HG02981 (cell line): ENCODE results near the gene PCK1.

Experiments
- ATAC-seq: cut with Tn5 transposase; IDR thresholded peaks from one replicate; pipeline ENCODE4 v1.9.1; 2021; ENCODE audit warnings: mild to moderate bottlenecking, moderate library complexity; ENCODE audit not compliant: unreplicated experiment

Gene PCK1

DNA sequence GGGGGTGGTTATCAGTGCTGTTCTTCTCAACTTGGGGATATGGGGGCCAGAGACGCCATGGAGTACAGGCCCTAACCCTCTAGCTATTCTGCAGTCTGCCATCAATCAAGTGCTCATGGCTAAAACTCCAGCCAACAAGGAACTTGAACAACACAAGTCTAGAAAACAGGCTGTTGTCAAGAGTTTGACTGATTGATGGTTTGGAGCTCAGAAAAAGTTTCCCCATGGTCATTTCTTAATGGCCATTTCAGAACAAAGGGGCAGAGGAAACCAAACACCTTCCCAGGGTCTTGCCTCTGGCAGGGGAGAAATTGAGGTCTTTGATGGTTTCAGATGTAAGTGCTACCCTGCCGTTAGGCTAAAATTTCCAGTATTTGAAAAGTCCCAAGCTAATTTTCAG is 15.1 kb downstream of the PCK1 start:
- ATAC-seq: no peak

DNA sequence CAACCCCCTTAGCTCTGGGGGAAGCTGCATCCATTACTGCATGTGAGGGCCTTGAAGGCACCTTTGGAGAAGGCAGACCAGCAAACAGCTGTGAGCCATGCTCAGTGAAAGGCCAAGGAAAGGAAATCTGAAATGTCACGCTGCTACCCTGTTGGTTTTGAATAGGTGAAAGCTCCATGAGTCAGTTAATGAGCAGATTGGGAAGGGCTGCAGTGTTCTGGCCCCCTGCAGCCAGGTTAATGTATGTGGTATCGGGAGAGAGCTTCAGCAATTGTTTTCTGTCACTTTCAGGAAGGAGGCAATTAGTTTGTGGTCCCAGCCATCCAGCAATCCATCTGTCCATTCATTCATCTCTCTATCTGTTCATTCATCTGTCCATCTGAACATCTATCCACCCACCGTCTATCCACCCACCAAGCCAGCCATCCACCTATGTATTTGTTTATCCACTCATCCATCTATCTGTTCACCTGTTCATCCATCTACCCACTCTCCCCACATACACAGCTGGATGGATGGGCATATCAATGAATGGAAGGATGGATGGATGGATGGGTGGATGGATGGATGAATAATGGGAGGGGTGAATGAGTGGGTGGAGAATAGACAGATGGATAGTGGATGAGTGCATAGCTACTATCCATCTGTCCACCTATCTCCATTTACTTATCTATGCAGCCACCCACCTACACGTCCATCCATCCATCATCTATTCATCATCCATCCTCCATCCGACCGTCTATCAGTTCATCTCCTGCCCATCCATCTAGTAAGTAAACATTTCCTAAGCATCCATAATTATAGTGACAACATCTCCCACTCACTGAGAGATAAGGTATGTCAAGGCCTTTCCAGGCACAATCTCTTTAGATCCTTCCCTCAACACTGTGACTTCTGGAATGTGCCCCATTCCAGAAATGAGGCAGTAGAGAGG is 16.0 kb downstream of the PCK1 start:
- no peak for ATAC-seq

DNA sequence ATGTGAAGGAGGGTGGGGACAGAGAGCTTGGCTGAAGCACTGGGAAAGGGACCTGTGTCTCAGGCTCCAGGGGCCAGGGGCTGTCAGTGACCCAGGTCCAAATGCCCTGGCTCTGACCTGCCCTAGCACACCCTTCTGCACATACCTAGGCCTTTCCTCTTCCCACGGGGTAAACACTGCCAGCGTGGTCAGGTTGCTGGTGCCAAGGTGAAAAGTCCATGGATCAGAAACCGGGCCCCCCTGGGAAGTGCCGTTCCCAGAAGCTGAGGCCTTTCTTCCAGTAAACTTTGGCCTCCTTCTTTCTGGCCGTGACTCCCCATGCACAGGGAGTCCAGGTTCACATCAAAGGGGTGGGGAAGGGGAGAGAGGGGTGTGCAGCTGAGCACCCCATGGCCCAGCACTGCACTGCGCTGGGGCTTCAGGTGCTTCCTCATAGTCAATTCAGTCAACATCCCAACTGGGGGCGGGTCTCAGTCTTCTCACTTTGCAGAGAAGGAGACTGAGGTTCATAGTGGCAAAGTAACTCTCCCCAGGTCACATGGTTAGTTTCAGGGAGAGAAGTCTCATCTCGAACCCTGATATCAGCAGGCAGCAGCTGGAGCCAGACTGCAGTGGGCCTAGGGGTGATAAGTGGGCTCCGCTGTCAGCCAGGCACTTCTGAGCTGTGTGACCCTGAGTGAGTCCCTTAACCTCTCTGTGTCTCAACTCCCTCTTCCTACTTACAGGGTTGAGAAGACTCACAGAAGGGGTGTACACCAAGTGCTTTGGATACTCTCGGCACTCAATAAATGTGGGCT is 17.0 kb downstream of the PCK1 start:
- no peak for ATAC-seq

DNA sequence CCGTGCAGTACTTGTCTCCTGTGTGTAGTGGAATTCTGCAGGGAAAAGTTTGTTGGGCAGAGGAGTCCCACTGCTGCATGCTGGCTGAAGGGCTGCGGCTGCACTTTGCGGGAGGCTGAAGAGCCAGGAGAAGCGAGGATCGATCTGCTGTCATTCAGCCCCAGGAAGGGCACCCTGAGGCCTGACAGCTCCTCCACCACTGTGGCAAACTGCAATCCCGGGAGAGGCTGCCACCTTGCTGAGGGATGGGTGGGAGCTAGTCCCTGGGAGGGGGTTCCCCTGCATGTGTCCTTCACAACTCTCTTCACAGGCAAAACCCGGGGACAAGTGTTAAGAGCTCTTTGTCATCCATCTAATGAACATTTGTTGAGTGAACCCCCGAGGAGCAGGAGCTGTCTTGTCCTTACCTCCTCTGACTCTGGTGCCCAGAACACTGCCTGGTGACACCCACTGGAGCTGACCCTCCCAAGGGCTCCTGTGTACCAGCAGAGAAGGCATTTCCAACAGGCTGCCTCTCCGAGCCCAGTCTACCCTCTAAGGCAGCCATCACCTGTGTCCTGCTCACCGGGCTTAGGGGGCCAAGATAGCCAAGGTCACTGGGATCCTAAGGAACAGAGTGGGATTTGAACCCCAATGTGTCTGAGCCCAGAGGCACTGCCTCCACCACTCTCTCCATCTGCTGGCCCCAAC is 17.7 kb downstream of the PCK1 start:
- no peak for ATAC-seq

DNA sequence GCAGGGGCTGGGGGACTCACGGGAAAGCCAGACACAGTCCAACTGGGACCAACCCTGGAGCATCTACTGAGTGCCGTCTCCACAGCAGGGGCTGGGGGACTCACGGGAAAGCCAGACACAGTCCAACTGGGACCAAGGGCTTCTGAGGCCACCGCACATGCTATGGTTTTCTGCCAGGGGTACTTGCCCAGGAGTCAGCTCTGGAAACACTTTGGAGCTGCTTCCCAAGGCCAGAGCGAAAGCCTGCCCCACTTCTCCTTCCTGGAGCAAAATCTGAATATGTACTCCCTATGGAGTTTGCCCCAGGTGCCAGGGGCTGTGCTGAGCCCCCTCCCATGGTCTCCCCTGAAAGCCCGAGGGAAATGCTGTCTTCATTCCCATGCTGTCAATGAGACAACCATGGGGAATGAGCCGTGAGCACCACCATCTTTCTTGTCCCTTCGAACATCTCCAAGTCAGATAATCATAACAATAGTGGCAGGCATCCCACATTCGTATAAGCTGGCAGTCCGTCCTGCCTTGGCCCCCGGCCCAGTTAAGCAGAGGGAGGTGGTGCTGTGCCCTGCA is 18.5 kb downstream of the PCK1 start:
- no peak for ATAC-seq

DNA sequence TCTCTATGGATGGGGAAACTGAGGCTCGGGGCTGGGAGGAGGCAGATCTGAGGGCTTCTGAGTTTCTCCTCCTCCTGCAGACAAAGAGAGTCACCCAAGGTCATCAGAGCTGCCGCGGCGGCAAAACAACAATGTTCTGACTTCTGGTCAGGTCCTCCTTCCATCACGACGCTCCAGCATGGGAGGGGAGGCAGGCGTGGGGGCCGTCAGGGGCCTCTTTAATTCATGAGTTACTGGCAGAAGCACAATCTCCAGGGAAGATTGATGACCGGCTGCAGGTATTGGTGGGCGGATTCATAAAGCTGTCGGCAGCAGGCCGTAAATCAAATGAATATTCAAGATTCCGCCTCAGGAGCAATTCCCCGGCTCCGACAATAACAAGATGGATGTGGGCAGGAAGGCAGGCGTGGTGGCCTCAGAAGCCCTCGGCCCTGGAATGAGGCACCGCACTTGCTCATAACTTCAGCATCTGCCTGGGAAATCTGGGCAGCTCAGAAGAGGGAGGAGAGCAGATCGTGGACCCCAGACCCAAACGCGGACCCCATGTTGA is 19.1 kb downstream of the PCK1 start:
- no peak for ATAC-seq

DNA sequence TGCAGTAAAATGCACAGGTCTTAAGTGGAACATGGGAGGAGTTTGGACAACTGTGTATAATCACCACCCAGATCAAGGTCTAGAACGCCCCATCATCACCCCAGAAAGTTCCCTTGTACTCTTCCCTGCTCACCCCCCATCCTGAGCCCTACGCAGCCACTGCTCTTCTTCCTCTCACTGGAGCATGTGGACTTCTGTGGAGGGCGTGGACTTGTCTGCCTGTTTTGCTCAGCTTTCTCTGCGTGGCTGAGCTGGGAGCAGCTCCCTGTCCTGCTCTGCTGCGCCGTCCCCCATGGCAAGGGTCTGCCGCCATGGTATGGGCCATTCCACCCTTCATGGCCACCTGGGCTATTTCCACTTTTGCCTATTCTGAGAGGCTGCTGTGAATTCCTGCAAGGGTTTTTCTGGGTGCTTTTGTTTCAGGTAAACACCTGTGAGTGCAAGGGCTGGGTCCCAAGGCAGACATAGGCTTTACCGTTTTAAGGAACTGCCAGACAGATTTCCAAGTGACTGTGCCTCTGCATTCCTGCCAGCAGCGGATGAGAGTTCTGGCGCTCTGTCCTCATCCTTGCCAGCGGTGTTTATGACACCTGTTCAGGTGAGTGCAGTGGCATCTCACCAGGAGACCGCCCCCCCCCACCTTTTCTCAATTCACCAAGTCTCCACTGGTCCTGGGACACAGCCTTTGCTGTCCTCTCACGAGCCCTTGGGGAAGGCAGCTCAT is 19.7 kb downstream of the PCK1 start:
- ATAC-seq: no peak

DNA sequence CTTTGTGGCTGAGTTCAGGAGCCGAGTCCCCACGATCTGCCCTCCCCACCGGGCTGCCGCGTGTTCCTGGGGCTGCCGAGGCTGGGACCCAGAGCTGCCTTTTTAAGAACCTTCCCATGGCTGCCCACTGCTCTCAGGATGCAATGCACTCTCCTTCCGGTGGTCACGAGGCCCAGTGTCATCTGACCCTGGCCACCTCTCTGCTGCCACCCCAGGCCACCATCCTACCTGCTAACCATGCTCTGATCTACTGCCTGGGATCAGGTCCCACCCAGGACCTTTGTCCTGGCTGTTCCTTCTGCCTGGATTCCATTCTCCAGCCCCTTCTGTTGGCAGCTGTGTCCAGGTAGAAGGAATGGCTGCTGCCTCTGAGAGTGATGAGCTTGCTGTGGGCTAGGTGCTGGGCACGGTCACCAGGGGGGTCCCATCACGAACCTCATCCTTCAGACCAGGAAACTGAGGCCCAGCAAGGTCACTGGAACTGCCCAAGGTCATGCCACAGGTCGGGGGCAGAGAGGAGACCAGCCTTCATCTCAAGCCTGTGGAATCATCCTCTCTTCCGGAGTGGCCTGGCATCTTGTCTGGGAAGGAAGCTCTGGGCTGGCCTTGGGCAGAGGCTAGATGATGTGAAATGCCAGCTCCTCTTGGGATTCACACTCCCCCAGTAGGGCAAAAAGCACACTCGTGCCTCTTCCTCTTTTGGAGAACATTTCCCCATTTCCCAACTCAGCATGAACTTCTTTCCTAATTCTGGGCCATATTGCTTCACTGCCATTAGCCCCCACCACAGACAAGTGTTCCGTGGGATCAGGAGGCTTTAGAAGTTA is 20.5 kb downstream of the PCK1 start:
- no peak for ATAC-seq

DNA sequence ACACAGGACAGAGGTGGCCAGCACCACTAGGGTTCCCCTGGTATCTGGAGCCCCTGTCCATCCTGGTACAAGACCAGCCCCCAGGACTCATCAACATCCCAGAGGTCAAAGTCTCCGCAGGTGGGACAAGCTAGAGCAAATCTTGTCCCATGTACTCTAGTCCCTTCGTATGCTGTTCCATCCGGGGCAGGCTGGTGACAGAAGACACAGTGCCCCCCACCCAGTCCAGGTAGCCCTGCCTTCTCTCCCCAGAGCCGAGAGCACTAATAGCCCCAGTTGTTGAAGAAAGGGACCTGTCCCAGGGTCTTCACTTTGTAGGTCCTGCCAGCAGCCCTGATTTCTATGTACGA is 21.1 kb downstream of the PCK1 start:
- no peak for ATAC-seq

DNA sequence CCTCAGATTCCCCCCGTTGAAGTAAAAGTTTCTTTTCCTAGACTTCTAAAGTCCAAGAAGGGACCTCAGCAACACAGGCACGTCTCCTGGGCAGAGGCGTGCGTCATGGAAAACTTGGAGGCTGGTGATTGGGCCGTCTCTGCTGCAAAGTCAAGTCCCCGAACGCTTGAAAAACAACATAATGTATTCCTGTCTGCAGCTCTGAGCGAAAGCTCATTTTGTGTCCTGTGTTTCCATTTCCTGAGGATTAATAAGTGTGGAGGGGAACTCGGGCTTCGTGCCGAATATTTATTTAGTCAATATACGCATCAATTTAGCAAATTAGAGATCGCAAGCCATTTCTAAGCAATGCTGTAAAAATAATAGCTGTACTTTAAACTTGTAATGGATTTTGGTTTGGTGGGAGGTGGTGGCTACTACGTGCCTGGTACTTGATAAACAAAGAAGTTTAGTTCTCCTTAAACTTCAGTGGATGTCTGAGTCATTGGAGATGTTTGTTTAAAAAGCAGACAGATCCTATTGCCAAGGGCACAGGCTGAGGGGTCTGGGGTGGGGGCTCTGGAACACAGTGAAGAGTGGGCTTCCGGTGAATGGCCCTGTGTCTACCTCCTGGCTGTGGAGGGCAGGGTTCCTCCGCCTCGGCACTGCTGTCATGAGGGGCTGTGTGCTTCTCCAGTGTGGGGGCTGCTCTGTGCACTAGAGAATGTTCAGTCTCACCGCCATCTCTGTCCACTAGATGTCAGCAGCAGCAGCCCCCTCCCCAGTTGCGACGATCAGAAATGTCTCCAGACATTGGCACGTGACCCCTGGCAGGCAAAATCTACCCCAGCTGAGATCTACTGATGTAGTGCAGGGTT is 21.8 kb downstream of the PCK1 start:
- no peak for ATAC-seq

DNA sequence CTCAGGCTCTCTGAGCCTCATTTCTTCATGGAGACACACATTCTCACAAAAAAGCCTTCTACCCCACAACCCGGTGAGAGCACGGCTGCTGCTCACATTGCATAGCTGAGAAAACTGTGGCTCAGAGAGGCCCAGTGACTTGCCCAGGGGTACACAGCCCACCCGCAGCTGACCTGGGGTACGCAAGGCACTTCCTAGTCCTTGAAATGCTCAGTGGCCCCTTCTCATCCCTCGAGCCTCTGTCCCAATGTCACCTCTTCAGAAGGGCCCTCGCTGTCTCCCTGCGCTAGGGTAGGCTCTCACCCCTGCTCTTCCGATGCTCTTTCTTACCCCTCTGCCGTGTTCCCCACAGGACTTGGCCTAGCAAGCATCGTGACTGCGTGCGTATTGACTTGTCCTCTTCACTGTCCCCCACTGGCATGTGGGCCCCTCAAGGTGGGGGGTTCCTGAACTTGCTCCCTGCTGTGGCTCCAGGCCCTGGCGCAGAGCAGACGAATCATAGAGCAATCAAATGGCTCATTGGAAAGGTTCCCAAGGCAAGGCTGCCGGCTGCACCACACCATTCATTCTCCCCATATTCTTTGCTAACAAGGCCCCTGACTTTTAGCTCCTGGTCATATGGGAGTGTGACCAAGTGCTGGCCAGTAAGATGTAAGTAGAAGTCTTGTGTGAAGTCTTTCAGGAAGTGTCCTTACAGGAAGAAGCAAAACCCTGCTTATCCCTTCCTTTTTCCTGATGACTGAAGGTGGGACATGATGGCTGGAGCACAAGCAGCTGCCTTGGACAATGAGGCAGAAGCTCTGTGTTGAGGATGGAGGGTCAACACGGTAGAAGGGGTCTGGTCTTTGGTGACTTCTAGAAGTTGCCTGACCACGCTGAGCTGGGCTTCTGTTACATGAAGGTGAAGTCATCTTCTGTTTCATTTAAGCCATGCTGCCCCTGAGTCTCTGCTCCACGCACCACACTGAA is 22.7 kb downstream of the PCK1 start:
- ATAC-seq: no peak

DNA sequence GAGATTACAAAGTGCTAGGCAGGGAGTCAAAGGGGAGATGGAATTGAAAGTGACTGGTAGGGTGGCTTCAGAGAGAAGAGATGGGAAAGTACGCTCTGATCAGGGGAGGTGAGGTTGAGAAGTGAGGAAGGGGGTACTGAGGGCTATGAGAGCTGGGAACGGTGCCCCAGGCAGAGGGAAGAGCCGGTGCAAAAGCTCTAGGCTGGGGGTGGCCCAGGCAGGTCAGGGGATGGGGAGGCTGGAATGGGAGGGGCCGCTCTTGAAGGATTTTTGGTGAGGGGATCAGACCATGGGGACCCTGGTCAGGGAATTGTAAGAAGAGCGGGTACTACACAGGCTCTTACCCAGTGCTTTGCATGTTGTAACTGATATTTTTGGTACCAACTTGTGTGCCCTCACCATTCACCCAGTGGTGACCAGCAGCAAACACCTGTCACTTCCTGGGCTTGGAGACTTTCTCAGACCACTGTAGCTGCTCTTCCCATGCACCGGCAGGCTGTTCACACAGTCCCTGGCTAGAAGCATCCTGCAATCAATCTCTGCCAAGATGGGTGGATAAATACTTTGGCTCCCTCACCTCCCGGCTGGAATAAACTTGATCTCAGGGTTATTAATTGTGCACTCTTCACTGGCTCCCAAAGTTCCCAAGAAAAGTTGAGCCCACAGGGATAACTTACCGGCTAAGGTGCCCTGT is 24.0 kb downstream of the PCK1 start:
- no peak for ATAC-seq

DNA sequence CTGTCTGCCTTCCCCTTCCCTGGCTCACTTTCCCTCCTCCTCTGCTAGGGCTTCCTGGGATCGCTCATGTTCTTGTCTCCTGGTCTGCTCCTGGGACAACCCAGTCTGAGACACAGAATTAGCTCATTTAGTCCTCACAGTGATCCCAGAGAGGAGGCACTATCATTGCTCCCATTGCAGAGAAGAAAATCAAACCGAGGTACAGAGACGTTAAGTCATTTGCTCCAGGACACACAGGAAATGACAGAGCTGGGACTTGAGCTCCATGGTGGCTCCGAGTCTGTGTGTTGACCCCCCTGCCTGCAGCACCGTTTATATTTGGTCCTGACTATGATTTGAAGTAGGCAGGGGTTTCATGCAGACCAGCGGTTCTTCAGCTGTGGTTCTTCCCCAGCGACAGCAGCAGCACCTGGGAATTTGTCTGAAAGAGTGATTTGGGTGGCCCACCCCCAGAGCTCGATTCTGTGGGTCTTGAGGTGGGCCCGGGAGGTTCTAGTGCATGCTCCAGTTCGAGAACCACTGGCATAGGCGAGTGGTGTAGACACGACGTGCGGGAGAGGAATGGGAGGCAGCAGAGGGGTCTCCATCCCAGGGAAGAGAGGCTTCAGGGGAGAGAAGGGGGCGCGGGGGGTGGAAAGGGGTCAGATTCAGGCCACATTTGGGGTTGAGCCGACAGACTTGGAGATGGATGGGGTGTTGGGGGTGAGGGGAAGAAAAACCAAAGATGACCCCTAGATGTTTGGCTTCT is 24.7 kb downstream of the PCK1 start:
- ATAC-seq: no peak

DNA sequence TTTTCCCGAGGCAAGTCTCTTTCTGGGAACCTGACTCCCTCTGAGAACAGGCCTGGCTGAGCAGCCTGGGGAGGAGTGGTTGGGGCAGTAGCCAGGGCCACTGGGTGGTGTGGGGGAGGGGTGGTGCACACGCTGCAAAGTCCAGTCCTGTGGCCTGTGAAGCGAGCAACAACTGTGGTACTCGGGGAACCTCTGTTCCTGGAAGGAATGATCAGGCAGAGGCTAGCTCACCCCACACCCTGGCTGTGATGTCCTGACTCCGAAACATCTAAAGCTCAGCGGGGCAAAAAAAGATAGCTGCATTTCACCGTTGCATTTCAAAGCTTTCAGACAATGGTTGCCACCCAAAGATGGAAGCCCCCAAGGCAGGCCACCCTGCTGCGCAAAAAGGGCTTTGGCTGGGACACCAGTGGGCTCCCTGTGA is 25.5 kb downstream of the PCK1 start:
- no peak for ATAC-seq

DNA sequence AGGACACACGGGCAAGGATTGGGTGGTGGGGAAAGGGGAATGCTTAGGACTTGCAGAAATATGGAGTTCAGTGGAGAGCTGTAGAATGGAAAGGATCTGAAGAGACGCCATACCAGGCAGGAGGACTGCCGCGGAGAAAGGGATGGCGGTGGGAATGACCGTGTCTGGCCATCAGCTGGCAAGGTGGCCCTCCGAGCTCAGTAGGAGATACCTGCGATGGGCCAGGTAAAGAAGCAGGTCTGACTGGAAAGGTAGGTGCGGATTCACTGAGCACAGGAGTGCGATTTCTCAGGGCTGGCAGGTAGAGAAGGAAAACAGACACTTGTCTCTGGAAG is 26.0 kb downstream of the PCK1 start:
- ATAC-seq: no peak
